HS-27A (cell line): ENCODE measurements around the gene LGALS13.
A peak's percentile ranks its signal among the peaks of the same experiment; 100 is the strongest.

ENCODE experiments used
- DNase-seq: peaks from one replicate; pipeline ENCODE4 v3.0.0-alpha.2; 2012; ENCODE audit warnings: low read depth, missing footprints

LGALS13 gene

GRCh38 chr19:39602224-39602623 lies at the start of gene LGALS13:
Gene LGALS13 (plus strand): TSS chr19:39602524. CDS start chr19:39602569, 45 bp downstream.
- no peak for DNase-seq

DNA sequence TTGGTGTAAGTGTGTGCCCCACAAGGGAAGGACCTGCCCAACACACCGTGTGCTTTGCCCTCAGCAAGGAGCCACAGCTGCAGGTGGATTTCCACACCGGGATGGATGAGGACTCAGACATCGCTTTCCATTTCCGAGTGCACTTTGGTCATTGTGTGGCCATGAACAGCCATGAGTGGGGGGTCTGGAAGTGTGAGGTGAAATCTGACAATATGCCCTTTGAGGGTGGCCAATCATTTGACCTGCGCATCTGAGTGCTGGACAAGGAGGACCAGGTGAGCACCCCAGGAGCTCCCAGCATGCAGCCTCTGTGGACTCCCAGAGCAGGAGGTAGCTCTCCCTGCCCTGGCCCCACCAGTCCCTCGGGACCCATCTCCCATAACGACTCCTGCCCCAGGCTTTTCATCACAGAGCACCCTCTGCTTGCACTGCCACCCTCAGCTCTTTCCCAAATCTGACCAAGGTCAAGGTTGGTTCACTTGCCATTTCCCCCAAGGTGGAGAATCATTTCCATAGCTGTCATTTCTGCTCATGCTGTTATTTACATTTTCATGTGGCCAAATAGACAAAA lies 49.2 kb upstream of the LGALS13 start:
- DNase-seq: no peak

DNA sequence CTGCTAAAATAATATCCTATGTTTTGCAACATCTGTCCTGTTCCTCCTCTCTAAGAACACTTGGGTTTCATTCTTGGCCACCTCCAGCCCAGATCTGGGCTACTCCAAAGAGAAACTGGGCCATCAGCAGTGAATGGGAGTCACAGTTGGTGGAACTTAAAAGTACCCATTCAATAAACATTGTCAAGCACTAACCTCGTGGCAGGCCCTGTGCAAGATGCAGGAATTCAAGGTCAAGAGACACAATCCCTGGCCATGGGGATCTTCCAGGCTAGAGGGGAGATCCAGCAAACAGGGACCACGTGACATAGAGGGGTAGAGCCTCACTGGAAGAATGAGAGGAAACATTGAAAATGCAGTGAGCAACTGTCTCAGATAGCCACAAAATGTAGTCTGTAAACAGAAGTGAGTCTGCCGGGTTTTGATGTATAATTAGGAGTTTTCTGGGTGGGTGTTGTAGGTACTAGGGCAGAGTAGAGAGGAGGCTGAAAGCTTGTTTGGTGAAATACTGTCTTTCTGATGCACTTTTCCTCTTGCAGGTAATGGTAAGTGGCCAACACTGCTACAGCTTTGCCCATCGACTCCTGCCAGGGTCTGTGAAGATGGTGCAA lies 47.5 kb upstream of the LGALS13 start:
- no peak for DNase-seq

DNA sequence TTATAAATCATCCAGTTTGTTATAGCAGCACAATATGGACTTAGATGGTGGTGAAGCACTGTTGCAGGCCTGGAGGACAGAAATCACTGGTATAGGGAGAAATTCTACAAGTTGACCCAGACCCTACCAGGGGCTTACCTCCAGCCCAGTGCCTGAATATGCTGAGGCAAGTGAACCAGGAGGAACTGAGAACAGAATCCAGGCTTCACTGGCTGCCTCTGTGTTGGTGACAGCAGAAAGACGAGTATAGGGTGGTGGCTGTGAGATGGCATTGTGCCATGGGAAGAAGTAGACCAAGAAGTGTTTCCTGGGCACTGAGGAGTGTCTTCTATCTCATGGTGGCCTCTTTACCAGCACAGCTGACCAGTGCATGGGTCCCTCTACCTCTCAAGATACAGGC lies 46.4 kb upstream of the LGALS13 start:
- no peak for DNase-seq

GRCh38 chr19:39557811-39558623 lies 44.3 kb upstream of the LGALS13 start:
- no peak for DNase-seq

DNA sequence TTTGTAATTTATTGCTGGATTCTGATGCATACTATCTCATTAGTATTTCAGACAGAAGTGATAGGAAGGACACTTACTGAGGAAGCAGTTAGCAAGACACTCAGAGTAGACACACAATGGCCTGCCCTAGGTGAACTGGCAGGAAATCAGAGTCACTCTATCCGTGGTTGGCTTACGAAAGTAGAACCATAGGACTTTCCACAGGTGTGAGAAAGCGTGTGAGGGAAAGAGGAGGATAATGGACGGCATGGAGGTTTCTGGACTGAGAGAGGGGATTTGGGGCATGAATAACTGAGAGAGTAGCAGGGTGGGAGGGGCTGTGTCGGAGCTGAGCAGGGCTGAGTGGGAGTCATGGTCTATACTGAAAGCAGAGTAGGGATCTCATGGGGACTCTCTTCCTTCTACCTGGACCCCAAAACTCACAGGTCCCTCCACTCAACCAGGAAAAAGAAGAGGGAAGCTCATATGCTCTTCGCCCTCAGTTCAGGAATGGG lies 43.7 kb upstream of the LGALS13 start:
- DNase-seq: no peak

DNA sequence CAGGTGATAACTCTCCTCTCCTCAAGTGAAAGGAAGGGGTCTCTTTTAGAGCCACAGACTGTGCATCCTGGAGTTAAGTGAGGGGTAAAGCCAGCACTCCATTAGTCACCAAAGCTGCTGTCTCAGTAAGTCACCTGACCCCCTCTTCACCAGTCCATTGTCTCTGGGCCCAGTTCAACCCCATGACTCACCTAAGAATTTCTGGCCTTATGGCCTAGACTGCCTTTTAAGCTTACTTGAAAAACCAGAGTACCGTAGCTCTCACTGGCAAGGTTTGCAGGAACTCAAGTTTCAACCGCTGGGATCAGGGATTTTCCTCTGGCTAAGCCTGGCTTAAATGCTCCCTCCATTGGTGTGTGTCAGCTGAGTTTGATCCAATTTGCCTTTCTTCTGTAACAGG lies 38.9 kb upstream of the LGALS13 start:
- DNase-seq: no peak

GRCh38 chr19:39566064-39566463 lies 36.3 kb upstream of the LGALS13 start:
- no peak for DNase-seq

GRCh38 chr19:39568604-39569003 lies 33.7 kb upstream of the LGALS13 start:
- peak; percentile 23 for DNase-seq

DNA sequence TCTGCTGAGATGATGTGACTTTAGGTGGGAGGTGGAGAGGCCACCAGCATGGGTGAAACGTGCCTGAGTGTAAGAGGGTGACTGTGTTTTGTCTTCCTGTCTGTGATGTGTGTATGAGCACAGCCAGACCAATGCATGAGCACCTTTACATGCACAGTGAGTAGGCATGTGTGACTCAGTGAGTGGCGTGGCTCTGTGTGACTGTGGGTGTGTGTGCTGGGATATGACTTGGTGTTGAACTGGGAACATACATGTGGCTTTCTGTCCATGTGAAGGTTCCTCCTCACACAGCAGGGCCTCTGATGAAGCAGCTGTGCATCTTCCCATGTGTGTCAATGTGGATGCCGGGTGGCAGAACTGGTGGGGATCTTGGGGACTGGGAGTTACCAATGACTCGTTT lies 19.9 kb upstream of the LGALS13 start:
- DNase-seq: no peak

DNA sequence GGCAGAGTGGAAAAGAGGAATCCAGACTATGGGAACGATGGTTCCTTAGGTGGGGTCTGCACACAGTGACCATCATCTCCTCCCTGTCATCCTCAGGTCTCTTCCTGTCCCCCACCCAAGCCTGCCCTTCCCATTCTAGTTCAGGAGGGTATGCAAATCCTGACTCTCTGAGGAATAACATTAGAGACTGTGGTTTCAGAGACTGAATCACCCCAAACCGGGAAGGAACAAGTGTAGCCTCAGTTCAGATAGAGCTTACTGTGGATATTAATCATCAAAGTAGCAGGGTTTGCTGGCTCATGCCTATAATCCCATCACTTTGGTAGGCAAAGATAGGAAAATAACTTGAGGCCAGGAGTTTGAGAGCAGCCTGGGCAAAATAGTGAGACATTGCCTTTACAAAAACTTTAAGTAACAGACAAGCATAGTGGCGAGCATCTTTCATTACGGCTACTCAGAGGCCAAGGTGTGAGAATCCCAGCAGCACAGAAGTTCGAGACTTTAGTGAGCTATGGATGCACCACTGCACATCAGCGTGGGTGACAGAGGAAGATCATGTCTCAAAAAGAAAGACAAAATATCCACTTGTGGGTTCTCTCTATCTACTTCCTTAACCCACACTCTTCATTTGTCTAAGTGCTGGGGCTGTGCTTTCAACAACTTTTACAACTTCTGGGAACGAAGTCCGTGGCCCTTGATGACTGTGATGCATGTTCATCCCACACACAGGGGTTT lies 19.3 kb upstream of the LGALS13 start:
- DNase-seq: no peak

GRCh38 chr19:39587496-39587895 lies 14.8 kb upstream of the LGALS13 start:
- no peak for DNase-seq

DNA sequence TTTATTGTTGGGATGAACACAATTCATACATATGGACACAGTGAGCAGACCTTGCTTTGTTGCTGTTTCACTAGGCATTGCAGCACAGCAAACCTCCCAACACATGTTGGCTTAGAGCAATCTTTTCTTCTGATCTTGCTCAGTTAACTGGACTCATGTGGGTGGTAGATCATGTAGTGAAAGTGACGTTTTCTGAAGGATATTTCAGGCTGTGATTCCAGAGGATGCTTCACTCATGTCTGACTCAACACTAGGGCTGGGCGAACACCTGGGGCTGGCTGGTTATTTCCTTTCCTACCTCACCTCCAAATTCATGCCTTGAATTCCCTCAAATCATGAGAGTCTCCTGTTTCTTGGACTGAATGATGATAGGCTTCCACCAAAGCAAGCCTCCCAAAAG lies 14.3 kb upstream of the LGALS13 start:
- no peak for DNase-seq

GRCh38 chr19:39590265-39590664 lies 12.1 kb upstream of the LGALS13 start:
- DNase-seq: no peak

- DNase-seq: no peak
Measured at GRCh38 chr19:39592381-39592780, 9.9 kb upstream of the LGALS13 start.

DNA sequence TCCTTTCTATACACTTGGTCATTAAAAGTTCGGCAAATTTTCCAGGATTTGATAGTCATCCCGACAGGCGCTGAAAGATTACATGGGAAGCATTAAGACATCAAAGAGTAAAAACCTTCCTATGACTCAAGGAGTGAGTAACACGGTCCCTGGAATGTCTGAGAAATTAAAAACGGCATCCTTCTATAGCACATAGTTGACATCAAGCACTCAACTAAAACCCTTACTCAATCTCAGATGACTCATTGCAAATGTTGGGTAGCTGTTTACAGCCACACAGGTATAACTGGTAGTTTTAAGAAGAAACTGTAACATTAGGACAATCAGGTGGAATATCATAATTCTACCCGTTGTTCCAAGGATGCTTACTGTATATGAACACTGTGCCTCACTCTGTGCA lies 6.4 kb upstream of the LGALS13 start:
- DNase-seq: no peak

- DNase-seq: no peak
Measured at GRCh38 chr19:39596911-39597310, 5.4 kb upstream of the LGALS13 start.

DNA sequence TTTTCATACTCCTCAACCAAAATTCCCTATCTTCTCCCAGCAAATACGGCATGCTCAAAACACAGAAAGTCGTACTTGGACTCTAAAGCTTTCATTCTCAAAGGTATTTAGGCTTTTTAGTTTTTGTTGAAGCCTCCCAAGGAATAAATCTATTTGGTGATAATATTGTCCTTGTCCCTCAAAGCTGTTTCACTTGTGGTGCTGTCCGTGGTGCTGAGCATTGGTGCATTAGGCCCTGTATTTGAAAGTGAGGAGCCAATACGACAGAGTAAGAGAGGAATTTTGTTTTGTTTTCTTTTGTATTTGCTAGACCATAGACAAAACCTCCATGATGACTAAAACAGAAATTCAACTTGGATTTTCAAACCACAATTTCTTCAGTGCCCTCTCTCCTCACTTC lies 3.2 kb upstream of the LGALS13 start:
- DNase-seq: peak; percentile 12

DNA sequence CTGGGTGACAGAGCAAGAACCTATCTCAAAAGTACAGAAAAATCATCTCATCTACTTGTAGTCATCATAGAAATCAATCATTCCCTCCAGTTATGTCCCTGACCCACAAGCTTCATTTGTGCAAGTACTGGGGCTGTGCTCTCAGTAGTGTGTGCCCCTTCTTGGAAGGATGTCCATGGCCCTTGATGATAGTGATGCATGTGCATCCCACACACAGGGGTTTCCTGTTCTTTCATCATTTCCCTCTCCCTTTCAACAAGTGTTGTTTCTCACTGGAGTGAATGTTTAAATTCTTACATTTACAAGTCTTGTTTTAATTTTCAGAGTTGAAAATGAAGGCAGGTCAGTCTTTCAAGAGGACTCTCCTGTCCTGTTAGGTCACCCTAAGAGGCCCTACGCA lies 1.5 kb downstream of the LGALS13 start:
- DNase-seq: no peak

GRCh38 chr19:39607021-39607420 lies 4.7 kb downstream of the LGALS13 start:
- DNase-seq: no peak

DNA sequence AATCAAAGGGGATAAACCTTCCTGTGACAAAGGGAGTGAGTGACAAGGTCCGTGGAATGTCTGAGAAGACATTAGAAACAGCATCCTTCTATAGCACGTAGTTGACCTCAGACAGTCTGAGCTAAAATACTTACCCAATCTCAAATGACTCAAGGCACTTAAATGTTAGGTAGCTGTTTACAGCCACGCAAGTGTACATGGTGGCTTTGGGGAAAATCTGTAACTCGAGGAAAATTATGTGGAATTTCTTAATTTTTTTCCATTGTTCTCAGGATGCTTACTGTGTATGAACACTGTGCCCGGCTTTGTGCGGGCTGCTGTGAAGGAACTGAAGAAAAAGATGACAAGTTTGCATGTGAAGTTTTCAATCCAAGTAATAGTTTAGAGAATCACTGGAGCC lies 5.2 kb downstream of the LGALS13 start:
- DNase-seq: no peak

- DNase-seq: no peak
Measured at GRCh38 chr19:39613597-39613996, 11.3 kb downstream of the LGALS13 start.

DNA sequence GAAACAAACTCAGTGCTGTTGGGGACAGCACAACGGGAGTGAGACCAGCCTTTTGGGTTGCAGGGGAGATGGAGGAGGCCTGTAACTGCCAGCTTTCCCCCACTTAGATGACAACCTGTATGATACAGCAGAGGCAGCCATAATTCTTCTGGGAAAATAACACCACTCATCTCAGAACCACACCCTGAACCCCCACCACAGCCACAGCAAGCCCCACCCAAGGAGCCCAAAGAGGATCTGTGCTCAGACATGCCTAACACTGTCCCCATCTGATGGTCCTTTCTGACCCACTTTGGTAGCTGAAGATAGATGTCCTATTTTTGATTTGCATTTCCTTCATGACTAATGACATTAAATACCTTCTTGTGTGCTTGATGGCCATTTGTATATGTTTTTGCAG lies 15.4 kb downstream of the LGALS13 start:
- DNase-seq: no peak
